MM.1S (cell line): Measurements from ENCODE around the gene CEP290.

ENCODE experiments used
- DNase-seq: peaks from one replicate; pipeline ENCODE4 v3.0.0-alpha.2; 2015
- H2AFZ ChIP-seq: fragments of 300-600 bp; sonication (generic); 2 replicates; pipeline ENCODE4 v1.6.0; 2016; ENCODE audit warnings: antibody characterized with exemption, low read length
- H3F3A ChIP-seq: fragments of 300-600 bp; sonication (generic); 2 replicates; pipeline ENCODE4 v1.6.1; 2016; ENCODE audit warnings: mild to moderate bottlenecking, antibody characterized with exemption, low read length, moderate library complexity, mixed read lengths; ENCODE audit not compliant: insufficient read depth
- H3K27ac ChIP-seq: fragments of 300-600 bp; sonication (generic); 2 replicates; pipeline ENCODE4 v1.5.1; 2016; ENCODE audit warnings: mild to moderate bottlenecking, low read length
- H3K27me3 ChIP-seq: fragments of 300-600 bp; sonication (generic); replicated peaks from 2 replicates; pipeline ENCODE4 v1.6.0; 2016; ENCODE audit warnings: low read length; ENCODE audit not compliant: insufficient read depth
- H3K36me3 ChIP-seq: fragments of 300-600 bp; sonication (generic); replicated peaks from 2 replicates; pipeline ENCODE4 v1.6.1; 2016; ENCODE audit warnings: mild to moderate bottlenecking, low read length, mixed read lengths; ENCODE audit not compliant: insufficient read depth
- H3K4me1 ChIP-seq: fragments of 300-600 bp; sonication (generic); 2 replicates; pipeline ENCODE4 v1.6.1; 2016; ENCODE audit warnings: low read length, mixed read lengths
- H3K4me2 ChIP-seq: fragments of 300-600 bp; sonication (generic); 2 replicates; pipeline ENCODE4 v1.6.0; 2016; ENCODE audit warnings: low read depth, low read length
- H3K4me3 ChIP-seq: fragments of 300-600 bp; sonication (generic); 2 replicates; pipeline ENCODE4 v1.5.1; 2016; ENCODE audit warnings: low read length, mixed read lengths
- H3K79me2 ChIP-seq: fragments of 300-600 bp; sonication (generic); 2 replicates; pipeline ENCODE4 v1.6.1; 2016; ENCODE audit warnings: mixed run types, low read length, mixed read lengths
- H3K9ac ChIP-seq: fragments of 300-600 bp; sonication (generic); 2 replicates; pipeline ENCODE4 v1.6.1; 2016; ENCODE audit warnings: low read length, mixed read lengths
- H3K9me2 ChIP-seq: fragments of 300-600 bp; sonication (generic); replicated peaks from 2 replicates; pipeline ENCODE4 v1.6.1; 2016; ENCODE audit warnings: mild to moderate bottlenecking, low read length, mixed read lengths; ENCODE audit not compliant: insufficient read depth
- H3K9me3 ChIP-seq: fragments of 300-600 bp; sonication (generic); replicated peaks from 2 replicates; pipeline ENCODE4 v1.6.1; 2016; ENCODE audit warnings: mild to moderate bottlenecking, low read length, mixed read lengths; ENCODE audit not compliant: insufficient read depth
- H4K20me1 ChIP-seq: fragments of 300-600 bp; sonication (generic); 2 replicates; pipeline ENCODE4 v1.6.1; 2016; ENCODE audit warnings: mild to moderate bottlenecking, low read length, moderate library complexity, mixed read lengths; ENCODE audit not compliant: insufficient read depth
- CTCF ChIP-seq: fragments of 300-600 bp; sonication (generic); IDR thresholded peaks from 2 replicates; pipeline ENCODE4 v1.5.1; 2016; ENCODE audit warnings: antibody characterized with exemption, low read length, mixed read lengths
- EZH2 ChIP-seq: fragments of 300-600 bp; sonication (generic); optimal IDR thresholded peaks from 2 replicates; pipeline ENCODE3; 2017; ENCODE audit warnings: low read depth, mild to moderate bottlenecking, antibody characterized with exemption, low read length, mixed read lengths
- EZH2phosphoT487 ChIP-seq: fragments of 300-600 bp; sonication (generic); IDR thresholded peaks from 2 replicates; pipeline ENCODE4 v1.6.1; 2018; ENCODE audit warnings: antibody characterized with exemption, low read length

The CEP290 gene

DNA sequence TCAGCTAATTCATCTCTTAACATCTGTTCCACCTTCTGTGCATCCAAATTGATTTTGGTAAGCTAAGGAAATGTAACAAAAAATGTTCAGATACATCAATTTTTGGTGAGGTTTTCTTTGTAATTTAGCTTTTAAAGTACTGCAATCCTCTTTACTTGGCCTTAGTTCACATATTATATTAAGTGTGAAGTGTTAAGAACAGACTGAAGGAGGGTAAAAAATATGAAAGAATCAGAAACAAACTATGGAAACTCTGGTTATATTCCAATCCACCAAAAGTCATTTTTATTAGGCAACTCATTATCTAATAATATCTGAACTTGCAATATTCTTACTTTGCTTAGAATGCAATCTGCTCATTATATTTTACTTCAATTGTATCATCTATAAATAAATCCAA, 49.1 kb downstream of the CEP290 start:
- H3K4me2 ChIP-seq, result no peak overlapping the region
- H3K9me3 ChIP-seq, result no peaks in the 10 kb centered on the region
- H3K9me2 ChIP-seq, result no peaks in the 10 kb centered on the region
- TF ChIP-seq EZH2phosphoT487 (no peak), CTCF (no peak), EZH2 (no peak)
- H3F3A ChIP-seq, result no peaks in the 10 kb centered on the region
- no peaks in the 10 kb centered on the region for H3K4me1 ChIP-seq
- no peaks in the 10 kb centered on the region for H3K36me3 ChIP-seq
- no peaks in the 10 kb centered on the region for H3K79me2 ChIP-seq
- no peak overlapping the region for H3K4me3 ChIP-seq
- no peak overlapping the region for H2AFZ ChIP-seq
- no peaks in the 10 kb centered on the region for H4K20me1 ChIP-seq
- no peaks in the 10 kb centered on the region for H3K27me3 ChIP-seq
- H3K9ac ChIP-seq, result no peak overlapping the region
- H3K27ac ChIP-seq, result no peak overlapping the region
- DNase-seq, result no peak

DNA sequence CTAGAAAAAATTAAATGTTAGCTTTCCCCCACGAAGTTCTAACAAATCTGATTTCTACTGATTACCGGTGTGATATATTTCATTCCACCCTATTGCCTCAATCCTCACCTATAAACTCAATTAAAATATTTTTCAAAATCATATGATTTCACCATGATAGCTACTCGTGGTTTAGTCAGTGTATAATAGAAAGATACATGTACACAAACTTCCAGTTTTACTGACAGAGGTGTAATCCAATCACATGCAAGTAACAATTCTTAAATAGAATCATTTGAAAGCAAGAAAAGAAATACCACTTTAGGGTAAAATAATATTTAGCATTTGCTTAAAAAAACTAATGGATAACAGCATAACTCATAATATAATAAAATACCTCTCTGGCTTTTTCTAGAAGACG, 57.7 kb downstream of the CEP290 start:
- Histone ChIP-seq H4K20me1 (no peaks in the 10 kb centered on the region), H3K36me3 (no peaks in the 10 kb centered on the region; the same call in 1 of the 2 replicates), H3K27me3 (no peaks in the 10 kb centered on the region), H3K79me2 (no peaks in the 10 kb centered on the region), H3K27ac (no peak overlapping the region), H3F3A (no peaks in the 10 kb centered on the region), H3K9me3 (no peaks in the 10 kb centered on the region), H3K4me2 (no peak overlapping the region), H3K9ac (no peak overlapping the region), H2AFZ (no peak overlapping the region), H3K4me3 (no peak overlapping the region), H3K9me2 (no peaks in the 10 kb centered on the region), H3K4me1 (no peaks in the 10 kb centered on the region)
- DNase-seq, result no peak
- TF ChIP-seq EZH2 (no peak), EZH2phosphoT487 (no peak), CTCF (no peak)

GRCh38 chr12:88083634-88084033, 58.3 kb downstream of the CEP290 start:
- Histone ChIP-seq H3K4me3 (no peak overlapping the region), H3K9ac (no peak overlapping the region), H3K9me3 (no peaks in the 10 kb centered on the region), H3K27me3 (no peaks in the 10 kb centered on the region), H3K79me2 (no peaks in the 10 kb centered on the region), H3K27ac (no peak overlapping the region), H3K4me2 (no peak overlapping the region), H3K36me3 (no peaks in the 10 kb centered on the region; the same call in 1 of the 2 replicates), H3F3A (no peaks in the 10 kb centered on the region), H4K20me1 (no peaks in the 10 kb centered on the region), H3K4me1 (no peaks in the 10 kb centered on the region), H2AFZ (no peak overlapping the region), H3K9me2 (no peaks in the 10 kb centered on the region)
- DNase-seq, result no peak
- TF ChIP-seq EZH2phosphoT487, result no peak
- TF ChIP-seq EZH2, result no peak
- no peak for TF ChIP-seq CTCF
